Measurements from ENCODE around the gene RIPK1. TPM values are rescaled to one million over a fixed set of nuclear protein-coding genes. Genes with fewer than 3 reads are reported as not detected.

RIPK1 gene
- total and polyA plus RNA-seq, 10 of the 15 experiments (the other 5 are each of a cell fraction or from before 2014, with no cell fraction given) = 1.6 to 11.2 (median 6.3) TPM

DNA sequence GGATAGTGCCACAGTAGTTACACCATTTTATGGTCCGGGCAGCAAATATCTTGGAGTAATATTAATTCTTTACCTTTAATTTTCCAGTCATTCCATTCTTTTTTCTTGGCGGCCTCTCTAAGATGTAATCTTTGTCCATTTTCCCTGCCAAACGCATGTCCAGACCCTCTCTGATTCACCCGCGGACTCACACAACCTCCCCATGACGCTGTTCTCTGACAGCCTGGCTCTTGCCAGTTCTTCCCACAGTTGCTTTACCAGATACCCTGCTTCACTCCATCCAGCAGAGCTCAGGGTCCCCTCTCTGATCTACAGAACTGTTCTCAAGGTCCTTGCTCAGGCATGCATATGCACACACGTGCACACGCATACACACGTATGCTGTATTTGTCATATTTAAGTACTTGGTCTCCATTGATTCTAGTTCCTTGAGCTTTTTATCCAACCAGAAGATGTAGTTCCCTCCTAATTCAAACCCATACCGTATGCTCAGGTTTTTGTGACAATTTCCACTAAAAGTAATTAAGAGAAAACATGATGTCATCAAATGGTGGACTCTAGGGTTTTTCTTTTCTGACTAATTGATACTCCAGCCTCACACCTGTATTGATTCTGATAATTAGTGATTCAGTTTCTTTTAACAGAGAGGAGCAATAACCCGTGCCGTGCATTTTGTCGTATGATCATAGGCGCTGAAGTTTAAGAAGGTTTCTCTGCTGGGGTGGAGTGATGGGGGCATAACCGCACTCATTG is 60.2 kb downstream of the RIPK1 start:
- H3K36me3 ChIP-seq (ENCODE audit: control insufficient read depth in 2 of 2, insufficient read depth in 2 of 2, low read length in 1 of 2) = no peaks in the 10 kb centered on the region
- no peak overlapping the region for H2AFZ ChIP-seq (ENCODE audit: control insufficient read depth, low read depth, low read length)
- intact Hi-C loops (cut with micrococcal nuclease; ENCODE audit: unreplicated experiment) = no loop called here
- no peak overlapping the region for H3K4me2 ChIP-seq (ENCODE audit: control insufficient read depth, insufficient read depth)
- WGBS (ENCODE audit: insufficient coverage, insufficient replicate concordance, low lambda C conversion rate, missing lambda C conversion rate) = 97% methylated on average over 14 of the region's 15 CpGs
- H4K20me1 ChIP-seq (ENCODE audit: control insufficient read depth, insufficient read depth) = no peaks in the 10 kb centered on the region
- no peaks in the 10 kb centered on the region for H3K27me3 ChIP-seq (replicated peaks in 1 of 2; ENCODE audit: control insufficient read depth in 2 of 2, insufficient read depth in 2 of 2, low read length in 1 of 2)
- ATAC-seq = no peak
- ChIA-PET RAD21 (ENCODE audit: unreplicated experiment) (no interaction called here), POLR2A (interaction anchor here (0.7 kb wide), 1 partner anchor 10 kb away, joined by 3 read pairs; the partner anchor contains the start of gene BPHL), SMC1A (ENCODE audit: uncharacterized antibody, unreplicated experiment) (interaction anchor here (3.9 kb wide), 1 partner anchor 123 kb away, joined by 21 read pairs; no protein-coding TSS in a partner anchor), CTCF (interaction anchor here (2.0 to 3.7 kb wide), 2 partner anchors 123 to 604 kb away, joined by 5 to 61 read pairs; no protein-coding TSS in a partner anchor)
- no peak overlapping the region for H3K27ac ChIP-seq (ENCODE audit: control insufficient read depth, insufficient read depth)
- TF ChIP-seq HDAC2 (IDR thresholded peaks at IDR 0.05) = no peak
- TF ChIP-seq EP300 (IDR thresholded peaks at IDR 0.05; ENCODE audit: borderline replicate concordance in 1 of 2, control insufficient read depth in 1 of 2, low read depth in 2 of 2, low read length in 2 of 2) = no peak
- TF ChIP-seq LARP7 (IDR thresholded peaks at IDR 0.05) = no peak
- TF ChIP-seq SP1 (IDR thresholded peaks at IDR 0.05; ENCODE audit: low read depth, low read length) = no peak
- TF ChIP-seq, protein P1, sequence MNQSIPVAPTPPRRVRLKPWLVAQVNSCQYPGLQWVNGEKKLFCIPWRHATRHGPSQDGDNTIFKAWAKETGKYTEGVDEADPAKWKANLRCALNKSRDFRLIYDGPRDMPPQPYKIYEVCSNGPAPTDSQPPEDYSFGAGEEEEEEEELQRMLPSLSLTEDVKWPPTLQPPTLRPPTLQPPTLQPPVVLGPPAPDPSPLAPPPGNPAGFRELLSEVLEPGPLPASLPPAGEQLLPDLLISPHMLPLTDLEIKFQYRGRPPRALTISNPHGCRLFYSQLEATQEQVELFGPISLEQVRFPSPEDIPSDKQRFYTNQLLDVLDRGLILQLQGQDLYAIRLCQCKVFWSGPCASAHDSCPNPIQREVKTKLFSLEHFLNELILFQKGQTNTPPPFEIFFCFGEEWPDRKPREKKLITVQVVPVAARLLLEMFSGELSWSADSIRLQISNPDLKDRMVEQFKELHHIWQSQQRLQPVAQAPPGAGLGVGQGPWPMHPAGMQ (IDR thresholded peaks at IDR 0.05; ENCODE audit: borderline replicate concordance) = no peak
- TF ChIP-seq CEBPB (IDR thresholded peaks at IDR 0.05; ENCODE audit: borderline replicate concordance in 1 of 2, low read depth in 2 of 2, low read length in 2 of 2) = no peak
- no peak for TF ChIP-seq KAT2A (conservative IDR thresholded peaks at IDR 0.05; ENCODE audit: control insufficient read depth, low read depth, low read length)
- no peak for TF ChIP-seq RELA (IDR thresholded peaks at IDR 0.05; ENCODE audit: borderline replicate concordance, partially characterized antibody)
- TF ChIP-seq EZH2 (IDR thresholded peaks at IDR 0.05; ENCODE audit: borderline replicate concordance, control insufficient read depth, low read depth, low read length) = no peak
- no peak for TF ChIP-seq TBL1XR1 (IDR thresholded peaks at IDR 0.05; ENCODE audit: low read depth, low read length)
- no peak for TF ChIP-seq POLR2AphosphoS5 (IDR thresholded peaks at IDR 0.05; ENCODE audit: low read length)
- TF ChIP-seq STAT3 (IDR thresholded peaks at IDR 0.05; ENCODE audit: low read depth, low read length) = no peak
- no TSS peak for BruUV-seq (replicated peaks)
- no peaks in the 10 kb centered on the region for H3K9me3 ChIP-seq (replicated peaks; ENCODE audit: control insufficient read depth, insufficient read depth, low read length)
- FAIRE-seq = no peak
- H3K4me3 ChIP-seq = no peak overlapping the region
- H3K9ac ChIP-seq (ENCODE audit: control insufficient read depth, insufficient read depth, low read length) = no peak overlapping the region
- DNase-seq (ENCODE audit: low read depth, low spot score) = no peak
- H3K79me2 ChIP-seq (ENCODE audit: control insufficient read depth, insufficient read depth, low read length) = no peaks in the 10 kb centered on the region
- peaks cover 7% of the 10 kb centered on the region for H3K4me1 ChIP-seq (ENCODE audit: control insufficient read depth, insufficient read depth, low read length)
- in situ Hi-C loops (cut with MboI) = loop anchor here (5.0 kb wide), 2 partner anchors 124 to 604 kb away; no protein-coding TSS in a partner anchor

Measured in GM12878 (cell line).